HG02623 (cell line): Measurements from ENCODE around the gene DEFB124.
"Not testable (repeated sequence)": the region's sequence is repeated elsewhere in the genome, so short reads cannot be mapped to it uniquely, and the experiment has no call there.

Experiments used
- ATAC-seq: cut with Tn5 transposase; IDR thresholded peaks from one replicate; pipeline ENCODE4 v1.9.1; 2021; ENCODE audit warnings: moderate library complexity; ENCODE audit not compliant: unreplicated experiment

The DEFB124 gene

DNA sequence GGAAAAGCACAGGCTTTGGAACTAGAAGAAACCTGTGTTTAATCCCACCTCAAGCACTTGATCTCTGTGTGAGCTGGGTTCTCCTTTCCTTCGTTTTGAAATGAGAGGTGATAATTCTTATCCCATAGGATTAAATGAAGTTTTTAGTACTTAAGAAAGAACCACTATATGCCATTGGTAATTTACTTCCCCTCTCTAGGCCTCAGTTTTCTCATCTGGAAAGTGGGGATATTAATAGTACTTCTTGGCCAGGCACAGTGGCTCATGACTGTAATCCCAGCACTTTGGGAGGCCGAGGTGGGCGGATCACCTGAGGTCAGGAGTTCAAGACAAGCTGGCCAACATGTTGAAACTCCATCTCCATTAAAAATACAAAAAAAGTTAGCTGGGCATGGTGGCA, 14.2 kb upstream of the DEFB124 start:
- ATAC-seq: no peak

DNA sequence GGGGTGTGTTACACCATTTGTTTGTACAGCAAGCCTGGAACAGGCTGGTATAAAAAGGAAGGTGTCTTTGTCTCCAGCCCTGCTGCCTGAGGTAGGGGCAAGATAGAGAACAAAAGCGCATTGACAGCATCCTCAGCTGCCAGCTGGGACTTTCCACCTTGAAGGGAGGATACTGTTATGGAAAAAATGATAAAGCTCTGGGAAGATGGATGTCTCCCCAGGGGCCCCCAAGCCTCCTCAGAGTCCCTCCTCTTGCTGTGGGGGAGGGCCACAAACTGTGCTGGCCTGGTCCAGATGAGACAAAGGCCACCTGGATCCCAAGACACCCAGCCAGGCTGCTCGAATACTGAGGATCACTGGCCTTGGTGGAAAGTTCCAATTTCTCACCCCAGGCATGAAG, 13.2 kb upstream of the DEFB124 start:
- no peak for ATAC-seq

DNA sequence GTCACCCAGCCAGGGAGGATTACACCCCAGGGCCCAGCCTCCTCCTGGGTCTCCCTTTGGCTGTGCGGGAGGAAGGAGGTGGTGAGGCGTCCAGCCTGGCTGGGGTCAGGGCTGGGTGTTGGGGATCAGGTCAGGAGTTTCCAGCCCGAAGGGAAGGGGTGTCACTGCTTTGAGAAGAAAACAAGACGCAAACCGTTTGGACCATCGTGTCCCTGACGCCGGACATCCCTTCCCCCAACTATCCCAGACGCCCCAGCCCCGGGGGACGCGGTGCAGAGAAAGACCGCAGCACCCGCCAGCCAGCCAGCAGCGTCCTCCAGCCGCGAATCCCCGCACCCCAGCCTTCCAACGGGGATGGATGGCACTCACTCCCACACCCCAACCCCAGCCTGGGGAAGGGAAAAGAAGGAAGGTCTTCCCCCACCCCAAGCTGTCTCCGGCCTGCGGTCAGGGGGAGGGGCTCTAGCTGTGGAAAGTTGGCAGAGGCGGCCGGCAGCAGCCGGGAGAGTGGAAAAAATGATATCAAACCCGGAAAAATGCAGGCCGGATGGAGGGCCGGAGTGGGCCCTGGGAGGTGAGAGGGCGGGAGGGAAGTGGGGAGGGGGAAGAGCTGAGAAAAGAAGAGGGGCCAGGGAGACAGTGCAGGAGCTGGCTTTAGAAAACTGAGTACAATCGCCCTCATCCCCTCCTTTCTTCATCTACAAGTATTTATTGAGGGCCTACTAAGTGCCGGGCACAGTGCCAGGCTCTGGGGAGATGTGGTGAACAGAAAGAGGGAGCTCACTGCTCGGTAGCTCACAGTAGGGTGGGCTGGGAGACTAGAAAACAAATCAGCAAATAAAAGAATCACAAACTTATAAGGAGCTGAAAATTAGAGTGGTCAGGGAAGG, 10.8 kb upstream of the DEFB124 start:
- ATAC-seq: no peak

DNA sequence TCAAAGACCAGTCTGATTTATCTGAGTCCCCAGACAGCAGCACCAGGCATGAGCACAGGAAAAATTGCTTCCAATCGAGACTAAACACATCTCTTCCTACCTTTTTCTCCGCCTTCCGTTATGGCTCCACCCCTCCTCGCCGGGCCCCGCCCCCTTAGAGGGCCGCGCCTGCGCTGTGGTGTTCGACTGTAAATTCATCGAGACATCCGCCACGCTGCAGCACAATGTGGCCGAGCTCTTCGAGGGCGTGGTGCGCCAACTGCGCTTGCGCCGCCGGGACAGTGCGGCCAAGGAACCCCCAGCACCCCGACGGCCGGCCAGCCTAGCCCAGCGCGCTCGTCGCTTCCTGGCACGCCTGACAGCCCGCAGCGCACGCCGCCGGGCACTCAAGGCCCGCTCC, 9.1 kb upstream of the DEFB124 start:
- no peak for ATAC-seq

DNA sequence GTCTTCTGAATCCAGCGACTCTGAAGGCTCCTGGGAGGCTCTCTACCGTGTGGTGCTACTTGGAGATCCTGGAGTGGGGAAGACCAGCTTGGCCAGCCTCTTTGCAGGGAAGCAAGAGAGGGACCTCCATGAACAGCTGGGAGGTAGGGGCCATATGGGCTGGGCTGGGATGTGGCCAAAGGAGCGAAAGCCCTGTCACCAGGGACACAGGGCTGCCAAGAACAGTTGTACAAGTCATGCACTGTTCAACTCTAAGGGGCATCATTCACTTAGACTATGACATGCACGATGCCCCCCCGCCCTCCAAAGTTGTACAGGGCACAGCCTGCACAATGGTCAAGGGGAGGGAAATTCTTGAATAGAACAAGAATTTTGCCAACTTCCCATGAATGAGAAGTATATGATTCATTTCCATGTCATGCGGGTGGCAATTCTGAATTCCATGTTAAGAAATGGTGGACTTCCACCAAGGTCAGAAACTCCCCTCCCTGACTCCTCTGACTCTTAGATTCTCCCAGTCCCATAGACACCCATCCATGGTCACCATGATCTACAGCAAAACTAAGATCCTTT, 1.8 kb upstream of the DEFB124 start:
- no peak for ATAC-seq

DNA sequence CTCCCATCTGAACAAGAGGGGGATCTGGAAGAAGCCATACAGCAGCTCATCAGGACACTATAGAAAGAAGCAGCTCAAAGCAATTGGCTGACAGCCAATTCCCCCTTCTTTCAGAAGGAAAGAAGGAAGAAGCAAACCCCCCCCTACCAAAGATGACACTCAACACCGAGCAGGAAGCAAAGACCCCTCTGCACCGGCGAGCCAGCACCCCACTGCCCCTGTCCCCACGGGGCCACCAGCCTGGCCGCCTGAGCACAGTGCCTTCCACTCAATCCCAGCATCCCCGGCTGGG, 1.3 kb upstream of the DEFB124 start:
- ATAC-seq: no peak

DNA sequence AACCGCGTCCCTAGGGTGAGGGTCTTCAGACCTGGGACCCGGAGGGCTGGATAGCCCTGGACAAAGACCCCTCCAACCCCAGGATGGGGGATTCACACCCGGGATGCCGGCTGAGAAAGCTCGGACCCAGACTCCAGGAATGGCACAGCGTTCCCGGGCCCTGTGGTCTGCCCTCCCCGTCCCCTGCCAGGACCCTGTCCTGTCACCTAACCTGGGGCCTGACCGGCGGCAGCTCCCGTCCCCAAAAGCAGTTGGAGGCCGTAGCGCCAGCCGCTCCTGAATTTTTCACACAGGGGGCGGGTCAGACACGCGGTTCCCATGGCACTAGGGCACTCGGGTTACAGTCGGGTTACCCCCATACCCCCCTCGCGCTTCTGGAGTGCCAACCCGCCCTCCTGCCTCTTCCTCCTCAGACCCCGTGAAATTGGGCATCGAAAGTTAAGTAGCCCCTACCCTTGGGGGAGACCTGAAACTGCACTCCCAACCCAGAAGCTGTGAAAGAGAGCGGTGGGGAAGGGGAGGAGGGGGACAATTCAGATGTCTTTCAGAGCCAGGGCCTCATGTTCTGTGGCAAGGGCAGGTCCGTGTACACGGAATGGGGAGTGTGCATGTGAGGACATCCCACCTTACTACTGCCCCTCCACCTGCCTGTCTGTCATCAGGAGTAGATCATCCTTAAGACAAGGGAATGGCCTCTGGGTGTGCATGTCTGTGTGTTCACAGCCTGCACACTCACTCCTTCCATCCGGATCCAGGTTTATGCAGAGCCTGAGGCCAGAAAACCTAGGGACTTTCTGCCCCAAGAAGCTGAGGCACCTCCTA, 756 bp upstream of the DEFB124 start:
- no peak for ATAC-seq

DNA sequence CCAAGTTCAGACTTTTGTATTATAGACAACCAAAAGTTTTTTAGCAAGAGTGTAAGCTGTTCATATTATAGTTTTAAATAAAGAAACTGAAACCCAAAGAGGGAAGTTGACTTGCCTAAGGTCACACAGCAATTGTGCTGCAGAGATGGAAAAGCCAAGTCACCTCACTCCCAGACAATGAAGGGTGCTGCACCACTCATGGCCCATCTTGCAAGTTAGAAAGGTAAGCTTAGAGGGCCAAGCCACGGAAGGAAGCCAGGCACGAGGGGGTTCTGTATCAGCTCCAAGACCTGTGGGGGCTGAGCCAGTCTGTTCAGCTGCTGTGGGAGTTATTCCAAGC, 860 bp downstream of the DEFB124 start:
- ATAC-seq: peak; percentile 71

DNA sequence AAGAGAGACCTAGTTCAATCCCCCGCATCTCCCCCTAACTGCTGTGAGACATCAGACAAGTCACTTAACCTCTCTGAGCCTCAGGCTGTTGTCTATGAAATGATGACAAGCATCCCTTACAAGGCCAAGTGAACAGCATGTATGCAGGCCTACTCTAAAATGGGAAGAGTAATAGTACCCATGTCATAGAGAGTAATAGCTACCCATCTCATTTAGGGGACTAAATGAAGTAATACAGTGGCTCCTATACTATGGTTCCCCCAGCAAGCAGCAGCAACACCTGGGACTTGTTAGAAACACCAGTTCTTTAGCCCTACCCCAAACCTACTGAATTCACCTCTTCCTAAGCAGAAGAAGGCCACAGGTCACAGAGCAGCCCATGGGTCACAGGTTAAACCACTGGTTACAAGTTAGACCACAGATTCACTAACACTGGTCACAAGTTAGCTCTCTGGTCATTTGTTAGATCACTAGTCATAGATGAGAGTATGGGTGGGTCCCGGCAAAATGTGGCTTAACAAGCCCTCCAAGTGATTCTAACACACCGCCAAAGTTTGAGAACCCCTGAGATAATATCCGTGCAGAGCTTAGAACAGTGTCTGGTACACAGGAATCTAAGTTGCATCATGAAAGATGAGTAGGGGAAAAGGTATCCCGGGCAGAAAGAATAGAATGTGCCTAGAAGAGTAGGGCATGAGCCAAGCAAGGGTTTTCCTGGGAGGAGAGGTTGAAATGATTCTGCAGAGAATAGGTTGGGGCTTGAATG, 1.4 kb downstream of the DEFB124 start:
- no peak for ATAC-seq

DNA sequence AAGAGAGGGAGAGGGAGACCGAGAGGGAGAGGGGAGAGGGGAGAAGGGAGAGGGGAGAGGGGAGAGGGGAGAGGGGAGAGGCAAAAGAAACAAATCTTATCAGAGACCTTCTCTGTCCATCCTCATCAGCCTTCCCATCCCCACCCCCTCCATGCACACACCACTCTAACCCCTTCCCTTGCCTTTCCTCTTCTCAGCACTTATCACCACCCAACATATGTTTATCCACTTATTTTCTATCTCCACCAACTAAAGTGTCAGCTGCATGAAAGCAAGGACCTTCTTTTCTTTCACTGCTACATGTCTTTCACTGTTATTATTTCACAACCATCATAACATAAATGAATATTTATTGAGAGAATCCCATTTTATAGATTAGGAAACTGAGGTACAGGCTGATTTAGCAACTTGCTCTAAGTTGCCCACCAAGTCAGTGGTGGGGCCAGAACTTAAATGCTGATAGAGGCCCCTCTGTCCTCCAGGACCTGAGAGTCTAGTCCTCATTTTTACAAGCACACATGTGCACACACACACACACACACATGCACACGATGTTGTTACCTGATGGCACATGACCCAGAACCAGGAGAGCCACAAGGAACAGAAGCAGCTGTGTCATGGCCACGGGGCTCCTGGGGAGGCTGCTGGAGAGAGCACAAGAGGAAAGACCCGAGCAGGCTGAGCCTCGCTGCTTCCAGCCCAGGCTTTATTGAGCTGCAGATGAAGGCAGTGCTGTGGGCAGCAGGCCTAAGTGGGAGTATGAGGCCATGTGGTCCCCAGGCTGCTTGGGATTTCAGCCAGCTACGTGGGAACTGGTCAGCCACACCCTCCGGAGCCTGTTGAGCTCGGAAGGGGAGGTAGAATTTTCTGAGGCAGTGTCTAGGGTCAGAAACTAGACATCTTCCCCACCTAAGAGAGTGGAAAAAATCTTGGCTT, 2.3 kb downstream of the DEFB124 start:
- ATAC-seq: no peak

DNA sequence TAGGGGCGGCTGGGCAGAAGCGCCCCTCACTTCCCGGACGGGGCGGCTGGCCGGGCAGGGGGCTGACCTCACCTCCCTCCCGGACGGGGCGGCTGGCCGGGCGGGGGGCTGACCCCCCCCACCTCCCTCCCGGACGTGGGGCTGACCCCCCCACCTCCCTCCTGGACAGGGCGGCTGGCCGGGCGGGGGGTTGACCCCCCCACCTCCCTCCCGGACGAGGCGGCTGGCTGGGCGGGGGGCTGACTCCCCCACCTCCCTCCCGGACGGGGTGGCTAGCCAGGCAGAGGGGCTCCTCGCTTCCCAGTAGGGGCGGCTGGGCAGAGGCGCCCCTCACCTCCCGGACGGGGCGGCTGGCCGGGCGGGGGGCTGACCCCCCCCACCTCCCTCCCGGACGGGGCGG, 4.0 kb downstream of the DEFB124 start:
- ATAC-seq: not testable (repeated sequence)

DNA sequence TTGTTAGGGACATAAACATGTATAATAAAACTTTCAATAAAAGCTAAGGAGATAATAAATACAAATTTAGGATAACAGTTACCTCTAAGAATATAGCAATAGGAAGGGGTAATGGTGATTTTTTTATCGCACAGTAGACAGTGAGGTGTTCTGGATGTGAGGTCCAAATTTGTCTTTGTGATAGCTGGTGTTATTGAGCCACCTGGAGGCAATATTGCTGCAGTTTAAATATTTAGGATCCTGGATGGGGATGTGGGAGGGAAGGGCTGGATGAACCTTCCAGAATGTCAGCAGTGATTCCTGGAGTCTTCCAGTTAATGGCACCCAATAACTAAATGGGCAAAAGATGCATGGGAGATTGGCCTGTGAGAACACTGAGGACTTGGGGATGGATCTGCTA, 20.6 kb downstream of the DEFB124 start:
- no peak for ATAC-seq

DNA sequence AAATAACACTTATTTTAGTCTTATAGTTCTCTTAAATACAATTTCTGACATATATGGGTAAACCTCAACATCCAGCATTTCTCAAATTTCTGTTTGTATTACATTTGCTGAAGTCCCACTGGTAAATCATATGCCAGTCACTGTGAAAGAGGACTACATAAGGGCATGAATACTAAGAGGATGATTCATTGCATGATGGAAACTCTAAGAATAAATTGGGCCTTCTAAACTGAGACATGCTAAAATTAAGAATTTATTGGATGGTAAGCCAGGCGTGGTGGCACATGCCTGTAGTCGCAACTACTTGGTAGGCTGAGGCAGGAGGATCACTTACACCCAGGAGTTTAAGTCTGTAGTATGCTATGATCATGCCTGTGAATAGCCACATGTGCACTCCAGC, 22.4 kb downstream of the DEFB124 start:
- ATAC-seq: no peak

DNA sequence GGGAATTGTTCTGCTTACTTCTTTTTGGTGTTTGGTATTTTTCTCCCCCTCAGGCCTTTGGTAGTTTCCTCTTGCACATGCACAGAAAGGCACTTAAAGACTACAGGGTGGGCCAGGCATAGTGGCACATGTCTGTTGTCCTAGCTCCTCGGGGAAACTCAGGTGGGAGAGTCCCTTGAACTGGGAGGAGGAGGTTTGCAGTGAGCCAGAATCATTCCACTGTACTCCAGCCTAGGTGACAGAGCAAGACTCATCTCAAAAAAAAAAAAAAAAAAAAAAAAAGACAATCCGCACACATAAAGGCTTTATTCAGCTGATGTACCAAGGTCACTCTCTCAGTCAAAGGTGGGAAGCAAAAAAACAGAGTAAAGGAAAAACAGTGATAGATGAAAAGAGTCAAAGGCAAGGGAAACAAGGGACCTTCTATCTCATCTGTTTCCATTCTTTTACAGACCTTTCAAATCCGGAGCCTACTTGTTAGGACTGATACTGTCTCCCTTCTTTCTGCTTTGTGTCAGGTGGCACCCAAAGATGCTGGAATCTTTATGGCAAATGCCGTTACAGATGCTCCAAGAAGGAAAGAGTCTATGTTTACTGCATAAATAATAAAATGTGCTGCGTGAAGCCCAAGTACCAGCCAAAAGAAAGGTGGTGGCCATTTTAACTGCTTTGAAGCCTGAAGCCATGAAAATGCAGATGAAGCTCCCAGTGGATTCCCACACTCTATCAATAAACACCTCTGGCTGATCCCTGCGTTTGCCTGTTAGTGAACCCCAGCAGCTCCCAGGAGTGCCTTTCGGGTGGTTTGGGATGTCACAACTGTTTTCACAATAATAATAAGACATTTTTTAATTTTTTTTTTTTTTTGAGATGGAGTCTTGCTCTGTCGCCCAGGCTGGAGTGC, 25.2 kb downstream of the DEFB124 start:
- ATAC-seq: no peak

DNA sequence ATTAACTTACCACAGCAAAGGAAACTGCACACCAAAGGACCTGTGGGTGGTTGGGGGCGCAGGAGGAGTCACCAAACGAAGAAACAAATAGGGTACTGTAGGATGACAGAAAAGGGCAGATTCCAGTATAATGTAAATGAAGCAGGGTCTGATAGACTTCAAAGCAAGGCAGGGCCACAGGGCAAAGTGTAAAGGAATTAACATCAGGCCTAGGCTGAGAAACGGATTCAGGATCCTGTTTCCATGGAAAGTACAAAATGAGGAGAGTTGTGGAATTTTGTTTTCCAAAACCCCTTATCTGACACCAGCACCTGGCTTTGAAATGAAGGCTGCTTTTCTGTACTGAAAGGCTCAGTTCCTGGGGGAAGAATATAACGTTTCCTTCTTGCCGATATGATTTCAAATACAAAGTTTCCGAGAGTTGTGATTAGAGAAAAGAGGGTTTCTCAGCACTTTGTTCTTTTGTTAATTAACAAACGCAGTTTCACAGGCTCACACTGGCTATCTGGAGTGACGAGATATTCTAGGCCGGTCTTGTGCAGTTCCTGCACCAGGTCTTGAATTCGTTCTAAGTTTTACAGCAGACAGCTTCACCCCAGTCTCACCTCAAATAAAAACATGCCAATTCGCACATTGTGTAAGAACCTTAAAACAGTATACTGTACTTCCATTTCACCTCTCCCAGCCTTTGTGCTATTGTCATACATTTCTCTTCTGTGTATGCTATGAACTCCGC, 28.7 kb downstream of the DEFB124 start:
- no peak for ATAC-seq

DNA sequence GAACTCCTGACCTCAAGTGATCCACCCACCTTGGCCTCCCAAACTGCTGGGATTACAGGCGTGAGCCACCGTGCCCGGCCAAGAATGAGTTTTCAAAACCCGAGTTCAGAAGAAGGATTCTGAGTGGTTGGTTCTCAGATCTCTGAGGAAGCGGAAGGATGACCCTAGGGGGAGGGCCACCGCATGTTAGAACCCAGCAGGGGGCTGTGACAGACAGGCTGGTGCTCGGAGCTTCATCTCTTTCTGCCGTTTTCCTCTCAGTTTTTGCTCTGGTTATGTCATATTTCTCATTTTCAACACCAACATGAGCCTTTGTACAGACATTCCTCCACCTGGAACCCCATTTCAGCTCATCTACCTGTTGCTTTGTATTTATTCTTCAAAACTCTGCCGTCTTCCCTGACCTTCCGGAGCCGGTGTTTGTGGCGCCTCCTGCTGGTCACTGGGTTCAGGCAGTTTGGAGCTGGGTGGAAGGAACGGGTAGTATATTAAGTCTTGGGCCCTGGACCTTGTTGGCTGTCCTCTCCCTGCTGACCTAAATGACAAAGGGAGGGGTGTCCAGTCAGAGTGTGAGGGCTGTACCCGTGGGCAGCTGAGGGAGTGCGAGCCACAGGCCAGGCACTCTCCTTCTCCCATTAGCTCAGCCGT, 34.8 kb downstream of the DEFB124 start, which contains the start of gene DEFB123:
Gene DEFB123, plus strand, starts transcription at position 621 of the 648 bp plus-strand sequence. CDS start 67 bp downstream, outside the sequence.
- ATAC-seq: no peak

DNA sequence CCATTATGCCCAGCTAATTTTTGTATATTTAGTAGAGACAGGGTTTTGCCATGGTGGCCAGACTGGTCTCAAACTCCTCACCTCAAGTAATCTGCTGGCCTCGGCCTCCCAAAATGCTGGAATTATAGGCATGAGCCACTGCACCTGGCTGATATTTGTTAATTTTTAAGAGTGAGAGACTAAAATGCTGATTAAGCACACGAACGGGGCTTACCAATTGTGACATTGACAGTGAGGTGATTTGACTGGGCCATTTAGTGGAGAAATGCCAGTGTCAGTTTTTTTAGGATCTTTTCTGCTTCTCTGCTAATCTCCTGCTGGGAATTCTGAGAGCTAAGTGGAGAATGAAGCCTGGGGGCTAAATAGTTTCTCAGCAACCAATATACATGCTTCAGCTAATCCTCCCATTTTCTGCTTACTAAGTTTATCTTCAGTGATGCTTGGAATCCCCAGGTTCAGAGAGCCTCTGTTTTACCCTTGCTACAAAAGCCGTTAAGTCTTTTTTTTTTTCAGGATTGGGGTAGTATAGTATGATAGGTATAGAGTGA, 44.3 kb downstream of the DEFB124 start:
- ATAC-seq: no peak

DNA sequence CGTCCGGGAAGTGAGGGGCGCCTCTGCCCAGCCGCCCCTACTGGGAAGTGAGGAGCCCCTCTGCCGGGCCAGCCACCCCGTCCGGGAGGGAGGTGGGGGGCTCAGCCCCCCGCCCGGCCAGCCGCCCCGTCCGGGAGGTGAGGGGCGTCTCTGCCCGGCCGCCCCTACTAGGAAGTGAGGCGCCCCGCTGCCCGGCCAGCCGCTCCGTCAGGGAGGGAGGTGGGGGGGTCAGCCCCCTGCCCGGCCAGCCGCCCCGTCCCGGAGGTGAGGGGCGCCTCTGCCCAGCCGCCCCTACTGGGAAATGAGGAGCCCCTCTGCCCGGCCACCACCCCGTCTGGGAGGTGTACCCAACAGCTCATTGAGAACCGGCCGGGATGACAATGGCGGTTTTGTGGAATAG, 47.4 kb downstream of the DEFB124 start:
- ATAC-seq: not testable (repeated sequence)
